DND-41 (cell line): ENCODE measurements around the gene CYB5R3.

Experiments
- CTCF ChIP-seq: IDR thresholded peaks from 2 replicates; pipeline ENCODE4 v1.5.1; 2012; ENCODE audit warnings: borderline replicate concordance, low read length, moderate library complexity, mild to moderate bottlenecking; ENCODE audit not compliant: poor library complexity, severe bottlenecking; ENCODE audit errors: extremely low read depth
- EZH2 ChIP-seq: IDR thresholded peaks from 3 replicates; pipeline ENCODE4 v1.6.1; 2012; ENCODE audit warnings: borderline replicate concordance, low read depth, mild to moderate bottlenecking, moderate library complexity, low read length, inconsistent platforms; ENCODE audit not compliant: severe bottlenecking

- TF ChIP-seq CTCF (no peak), EZH2 (no peak)
These were observed 9.5 kb downstream of the CYB5R3 start for GRCh38 chr22:42639541-42640241.
